ES-I3 (cell line): ENCODE measurements around the gene PPEF1.
"Not testable (repeated sequence)": the region's sequence is repeated elsewhere in the genome, so short reads cannot be mapped to it uniquely, and the experiment has no call there.

ENCODE experiments used
- H3K36me3 ChIP-seq: 2 replicates; pipeline ENCODE4 v1.6.1; 2013; ENCODE audit warnings: mild to moderate bottlenecking, low read length, control low read depth, moderate library complexity; ENCODE audit not compliant: insufficient read depth
- H3K4me1 ChIP-seq: 2 replicates; pipeline ENCODE4 v1.6.1; 2013; ENCODE audit warnings: mild to moderate bottlenecking, control low read depth, low read length; ENCODE audit not compliant: insufficient read depth
- H3K9ac ChIP-seq: 2 replicates; pipeline ENCODE4 v1.6.1; 2013; ENCODE audit warnings: low read depth, mild to moderate bottlenecking, low read length, moderate library complexity
- H3K9me3 ChIP-seq: 2 replicates; pipeline ENCODE4 v1.6.1; 2013; ENCODE audit warnings: mild to moderate bottlenecking, low read length, moderate library complexity; ENCODE audit not compliant: control insufficient read depth, insufficient read depth

The PPEF1 gene

DNA sequence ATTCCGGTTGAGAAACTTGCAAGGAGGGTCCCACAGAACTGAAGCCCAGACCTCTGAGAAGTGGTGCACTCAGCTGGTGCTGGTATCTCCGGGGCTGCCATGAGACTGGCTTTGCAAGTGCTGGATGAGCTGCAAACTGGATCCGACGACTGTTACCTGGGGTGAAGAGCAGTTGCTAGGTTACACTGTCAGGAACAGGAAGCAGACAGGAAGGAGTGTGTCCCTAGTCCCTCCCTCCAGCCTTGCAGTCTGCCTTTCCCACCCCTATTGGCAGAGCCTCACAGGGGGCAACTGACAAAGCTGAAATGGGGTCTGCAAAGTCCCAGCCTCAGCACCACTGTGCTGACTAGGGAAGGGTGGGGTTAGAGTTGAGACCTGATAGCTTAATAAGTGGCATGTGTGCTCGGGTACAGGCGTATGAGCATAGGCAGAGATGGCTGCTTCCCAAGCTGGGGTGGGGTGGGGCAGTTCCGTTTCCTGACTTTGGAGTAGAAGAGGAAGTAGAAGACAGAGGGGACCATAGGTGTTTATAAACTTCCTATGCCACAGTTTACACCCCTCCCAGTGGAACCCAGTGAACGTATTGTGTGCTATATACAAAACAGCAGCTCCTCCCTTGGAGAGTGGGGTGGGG is 18.0 kb downstream of the PPEF1 start:
- no peaks in the 10 kb centered on the region for H3K9me3 ChIP-seq
- no peak overlapping the region for H3K9ac ChIP-seq
- no peaks in the 10 kb centered on the region for H3K36me3 ChIP-seq
- no peaks in the 10 kb centered on the region; the same call in 1 of the 2 replicates for H3K4me1 ChIP-seq

DNA sequence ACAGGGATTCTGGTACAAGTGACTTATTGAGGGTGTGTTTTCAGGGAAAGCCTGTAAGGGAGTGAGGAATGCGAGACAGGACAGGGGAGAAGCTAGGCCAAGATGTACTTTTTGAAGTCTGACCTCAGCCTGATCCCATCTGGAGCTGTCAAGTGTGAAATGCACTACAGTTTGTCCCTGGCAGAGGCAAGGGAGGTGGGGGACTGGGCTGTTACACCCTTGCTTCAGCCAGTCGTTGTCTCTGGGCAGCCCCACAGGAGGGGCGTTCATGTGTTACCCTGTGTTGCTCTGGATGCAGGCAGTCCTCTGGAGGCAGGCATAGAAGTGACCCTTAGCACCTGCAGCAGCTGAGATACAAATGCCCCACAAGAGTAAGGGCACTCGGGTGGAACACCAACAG is 25.8 kb downstream of the PPEF1 start:
- Histone ChIP-seq H3K9me3 (no peaks in the 10 kb centered on the region), H3K36me3 (no peaks in the 10 kb centered on the region), H3K4me1 (no peaks in the 10 kb centered on the region), H3K9ac (no peak overlapping the region)

DNA sequence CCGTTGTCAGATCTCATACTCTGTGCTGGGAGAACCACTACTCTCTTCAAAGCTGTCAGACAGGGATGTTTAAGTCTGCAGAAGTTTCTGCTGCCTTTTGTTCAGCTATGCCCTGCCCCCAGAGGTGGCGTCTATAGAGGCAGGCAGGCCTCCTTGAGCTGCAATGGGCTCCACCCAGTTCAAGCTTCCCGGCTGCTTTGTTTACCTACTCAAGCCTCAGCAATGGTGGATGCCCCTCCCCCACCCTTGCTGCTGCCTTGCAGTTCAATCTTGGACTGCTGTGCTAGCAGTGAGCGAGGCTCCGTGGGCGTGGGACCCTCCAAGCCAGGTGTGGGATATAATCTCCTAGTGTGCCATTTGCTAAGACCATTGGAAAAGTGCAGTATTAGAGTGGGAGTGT is 32.2 kb downstream of the PPEF1 start:
- not testable (repeated sequence) for H3K36me3 ChIP-seq, H3K9ac ChIP-seq, H3K4me1 ChIP-seq, H3K9me3 ChIP-seq

DNA sequence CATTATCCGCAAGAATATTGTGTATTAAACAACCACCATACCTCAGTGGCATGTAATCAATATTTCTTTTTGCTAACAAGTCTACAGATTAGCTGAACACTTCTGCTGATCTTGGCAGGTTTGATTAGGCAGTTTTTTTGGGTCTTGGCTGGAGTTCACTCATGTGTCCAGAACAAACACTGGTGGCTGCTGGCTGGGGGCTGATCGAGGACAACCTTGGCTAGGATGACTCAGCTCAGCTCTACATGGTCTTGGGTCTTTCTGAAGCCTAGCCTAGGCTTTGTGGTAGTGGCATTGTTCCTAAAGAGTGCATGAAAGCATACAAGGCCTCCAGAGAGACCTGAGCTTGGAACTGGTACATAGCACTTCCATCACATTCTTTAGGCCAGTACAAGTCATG is 41.1 kb downstream of the PPEF1 start:
- H3K4me1 ChIP-seq = no peaks in the 10 kb centered on the region
- no peaks in the 10 kb centered on the region for H3K36me3 ChIP-seq
- no peak overlapping the region for H3K9ac ChIP-seq
- no peaks in the 10 kb centered on the region for H3K9me3 ChIP-seq

DNA sequence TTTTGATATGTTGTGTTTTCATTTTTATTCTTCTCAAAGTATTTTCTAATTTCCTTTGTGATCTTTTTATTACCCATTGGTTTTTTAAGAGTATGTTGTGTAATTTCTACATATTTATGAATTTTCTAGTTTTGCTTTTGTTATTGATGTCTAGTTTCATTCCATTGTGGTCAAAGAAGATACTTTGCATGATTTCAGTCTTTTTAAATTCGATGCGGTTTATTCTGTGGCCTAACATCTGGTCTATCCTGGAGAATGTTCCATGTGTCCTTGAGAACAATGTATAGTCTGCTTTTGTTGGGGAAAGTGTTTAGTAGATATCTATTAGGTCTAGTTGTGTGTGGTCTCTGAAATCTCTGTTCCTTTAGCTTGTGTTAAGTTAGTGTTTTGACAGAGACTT is 46.2 kb downstream of the PPEF1 start:
- Histone ChIP-seq H3K36me3 (no peaks in the 10 kb centered on the region), H3K9me3 (no peaks in the 10 kb centered on the region), H3K9ac (no peak overlapping the region), H3K4me1 (peaks cover 17% of the 10 kb centered on the region)

DNA sequence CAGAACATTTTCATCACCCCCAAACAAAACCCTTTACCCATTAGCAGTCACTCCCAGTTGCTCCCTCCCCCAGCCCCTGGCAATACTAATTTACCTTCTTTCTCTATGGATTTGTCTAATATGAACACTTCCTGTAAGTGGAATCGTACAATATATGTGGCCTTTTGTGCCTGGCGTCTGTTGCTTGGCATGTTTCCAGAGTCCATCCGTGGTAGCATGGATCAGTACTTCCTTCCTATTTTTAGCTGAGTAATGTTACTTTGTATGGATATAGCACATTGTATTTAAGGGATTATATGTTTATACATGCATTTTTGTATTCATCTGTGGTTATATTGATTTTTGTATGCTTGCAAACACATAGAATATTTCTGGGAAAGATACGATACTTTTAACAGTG is 48.2 kb downstream of the PPEF1 start:
- H3K9ac ChIP-seq = no peak overlapping the region
- H3K36me3 ChIP-seq = no peaks in the 10 kb centered on the region
- H3K9me3 ChIP-seq = no peaks in the 10 kb centered on the region
- H3K4me1 ChIP-seq = peaks cover 21% of the 10 kb centered on the region

DNA sequence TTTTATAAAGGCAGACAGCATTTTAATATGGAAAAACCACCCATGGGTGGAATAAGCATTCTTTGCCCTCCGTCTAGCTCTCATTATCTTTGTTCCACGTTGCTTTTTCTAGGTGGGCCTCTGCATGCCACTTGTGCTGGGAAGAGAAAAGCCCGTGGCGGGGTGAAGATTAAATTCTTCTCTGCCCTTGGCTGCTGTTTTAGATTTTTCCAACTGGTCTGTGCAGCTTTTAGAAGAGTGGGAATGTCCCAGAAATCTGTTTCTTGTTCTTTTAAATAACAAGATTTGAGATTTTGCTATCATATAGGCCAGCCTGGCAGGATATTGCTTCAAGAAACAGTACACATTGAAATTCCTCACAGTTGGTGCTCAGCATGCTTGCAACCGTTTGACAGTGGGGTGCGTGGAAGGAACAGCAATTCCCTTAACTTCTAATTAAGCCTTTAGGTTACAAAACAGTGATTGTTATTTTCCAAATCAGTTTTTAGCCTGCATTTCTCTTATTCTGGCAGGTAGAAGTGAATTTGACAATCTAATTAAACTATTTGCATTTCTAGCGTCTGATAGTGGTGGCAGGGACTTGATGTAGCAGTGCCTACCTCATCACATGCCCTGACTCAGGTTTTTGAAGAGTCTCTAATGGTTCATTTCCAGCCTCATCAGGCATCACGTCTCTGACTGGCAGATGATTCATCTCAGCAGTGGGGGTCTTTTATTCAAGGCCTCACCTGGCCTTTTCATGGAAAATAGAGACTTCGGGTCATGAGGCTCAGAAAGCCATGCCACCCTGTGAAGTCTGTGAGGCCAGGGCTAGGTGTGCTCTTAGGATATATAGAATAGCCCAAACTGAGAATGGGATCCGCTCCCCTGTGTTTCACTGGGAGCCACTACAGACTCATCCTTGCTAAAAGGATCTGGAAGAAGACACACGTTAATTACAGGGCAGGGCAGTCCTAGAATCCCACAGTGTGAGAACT is 50.8 kb downstream of the PPEF1 start:
- Histone ChIP-seq H3K4me1 (peaks cover 21% of the 10 kb centered on the region), H3K9ac (no peak overlapping the region), H3K36me3 (no peaks in the 10 kb centered on the region), H3K9me3 (no peaks in the 10 kb centered on the region)

DNA sequence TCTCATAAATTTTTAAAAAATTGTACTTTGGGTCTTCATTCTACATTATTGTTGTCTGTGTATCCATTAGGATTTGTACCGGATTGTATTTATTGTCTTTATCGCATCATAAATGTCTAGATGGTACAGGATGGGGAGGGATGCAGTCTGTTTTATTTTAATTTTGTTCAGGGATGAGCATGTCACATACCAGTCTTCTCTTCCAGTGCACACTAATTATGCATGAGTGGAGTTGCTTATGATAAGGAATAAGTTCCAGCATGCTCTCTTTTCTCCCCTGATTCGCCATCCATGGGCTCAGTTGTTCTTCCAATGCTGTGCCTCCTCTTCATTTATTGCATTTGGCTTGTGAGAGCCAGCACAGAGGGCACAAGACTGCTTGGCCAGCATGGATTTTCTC is 54.3 kb downstream of the PPEF1 start:
- Histone ChIP-seq H3K9ac (no peak overlapping the region), H3K4me1 (peaks cover 15% of the 10 kb centered on the region; the same call in 1 of the 2 replicates), H3K9me3 (no peaks in the 10 kb centered on the region), H3K36me3 (no peaks in the 10 kb centered on the region)

DNA sequence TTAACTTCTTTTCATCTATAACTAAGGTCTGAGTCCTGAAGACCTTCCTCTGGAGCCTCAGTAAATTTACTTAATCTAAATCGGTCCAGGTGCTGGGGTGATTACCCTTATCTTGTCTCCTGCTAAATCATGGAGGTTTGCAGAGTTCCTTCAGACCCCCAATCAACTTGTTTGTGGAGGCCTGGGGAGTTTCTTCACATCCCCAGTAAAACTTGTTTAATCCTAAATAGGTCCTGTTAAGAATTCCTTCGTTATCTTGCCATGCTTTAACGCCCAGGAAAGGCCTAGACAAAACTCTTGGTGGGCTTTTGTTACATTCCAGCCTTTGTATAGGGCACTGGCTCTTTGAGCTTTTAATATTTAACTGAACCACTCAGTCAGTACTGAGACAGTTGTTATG is 55.7 kb downstream of the PPEF1 start:
- H3K9me3 ChIP-seq, H3K9ac ChIP-seq, H3K36me3 ChIP-seq, H3K4me1 ChIP-seq: not testable (repeated sequence)

DNA sequence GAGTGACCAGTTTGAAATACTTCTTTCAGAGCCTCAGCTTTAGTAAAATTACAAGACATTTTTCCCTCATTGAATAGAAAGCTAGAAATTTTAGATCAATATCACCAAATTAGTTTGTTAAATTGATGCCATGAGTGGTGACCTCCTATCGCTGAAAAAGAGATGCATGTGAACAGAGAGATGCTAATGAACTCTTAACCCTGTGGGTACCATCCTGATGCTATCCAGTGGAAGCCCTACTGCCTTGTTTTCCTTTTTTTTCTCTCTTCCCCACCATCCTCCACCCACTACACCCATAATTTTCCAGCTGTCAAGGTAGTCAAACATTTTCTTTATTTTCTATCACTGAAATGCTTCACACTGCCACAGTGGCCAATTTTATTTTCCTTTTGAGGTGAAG is 61.9 kb downstream of the PPEF1 start:
- Histone ChIP-seq H3K9me3 (peaks cover 5% of the 10 kb centered on the region), H3K4me1 (no peaks in the 10 kb centered on the region), H3K9ac (no peak overlapping the region), H3K36me3 (no peaks in the 10 kb centered on the region)

DNA sequence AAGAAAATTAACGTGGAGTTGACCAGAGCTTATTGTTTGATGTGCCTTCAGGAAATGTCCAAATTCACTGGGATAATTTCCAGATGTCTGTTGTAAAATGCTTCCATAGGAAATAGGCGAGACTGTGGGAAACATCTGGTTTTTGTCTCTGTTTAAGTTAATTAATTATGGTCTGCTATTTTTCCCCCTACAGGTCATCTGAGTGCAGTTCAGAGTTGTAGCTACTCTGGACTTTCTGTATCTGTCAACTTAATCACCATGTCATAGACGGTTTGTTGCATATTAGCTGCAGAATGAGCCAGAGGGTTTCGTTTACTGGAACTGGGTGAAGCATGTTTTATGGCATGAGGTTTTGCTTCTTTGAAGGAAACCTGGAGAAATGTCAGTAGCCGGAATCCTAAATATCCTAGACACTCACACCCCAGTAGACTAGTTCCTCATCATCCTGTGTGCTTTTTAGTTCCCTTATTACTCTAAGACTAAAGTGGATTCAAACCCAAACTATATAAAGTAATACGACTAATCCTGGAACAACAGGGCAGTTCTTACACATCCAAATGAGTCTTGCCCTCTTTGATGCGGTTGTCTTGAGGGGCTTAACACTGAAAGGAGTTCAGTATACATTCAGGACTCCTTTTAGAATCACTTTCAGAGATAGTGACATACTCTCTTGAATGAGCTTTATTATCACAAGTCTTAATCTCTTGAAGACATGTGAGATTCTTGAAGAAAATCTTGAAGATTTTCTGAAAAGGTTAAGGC is 62.5 kb downstream of the PPEF1 start:
- H3K9ac ChIP-seq = no peak overlapping the region
- peaks cover 5% of the 10 kb centered on the region for H3K9me3 ChIP-seq
- no peaks in the 10 kb centered on the region for H3K4me1 ChIP-seq
- no peaks in the 10 kb centered on the region for H3K36me3 ChIP-seq

DNA sequence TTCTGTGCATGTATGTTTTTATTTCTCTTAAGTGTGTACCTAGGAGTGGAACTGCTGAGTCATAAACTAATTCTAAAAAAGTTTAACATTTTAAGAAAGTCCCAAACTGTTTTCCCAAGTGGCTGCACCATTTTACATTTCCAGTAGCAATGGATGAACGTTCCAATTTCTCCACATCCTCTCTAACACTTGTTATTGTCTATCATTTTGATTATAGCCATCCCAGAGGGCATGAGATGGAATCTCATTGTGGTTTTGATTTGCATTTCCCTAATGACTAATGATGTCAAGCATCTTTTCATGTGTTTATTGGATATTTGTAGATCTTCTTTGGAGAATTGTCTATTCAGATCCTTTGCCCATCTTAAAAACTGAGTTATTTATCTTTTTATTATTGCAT is 82.5 kb downstream of the PPEF1 start:
- Histone ChIP-seq H3K9ac (no peak overlapping the region), H3K4me1 (peaks cover 17% of the 10 kb centered on the region), H3K9me3 (no peaks in the 10 kb centered on the region), H3K36me3 (no peaks in the 10 kb centered on the region)

DNA sequence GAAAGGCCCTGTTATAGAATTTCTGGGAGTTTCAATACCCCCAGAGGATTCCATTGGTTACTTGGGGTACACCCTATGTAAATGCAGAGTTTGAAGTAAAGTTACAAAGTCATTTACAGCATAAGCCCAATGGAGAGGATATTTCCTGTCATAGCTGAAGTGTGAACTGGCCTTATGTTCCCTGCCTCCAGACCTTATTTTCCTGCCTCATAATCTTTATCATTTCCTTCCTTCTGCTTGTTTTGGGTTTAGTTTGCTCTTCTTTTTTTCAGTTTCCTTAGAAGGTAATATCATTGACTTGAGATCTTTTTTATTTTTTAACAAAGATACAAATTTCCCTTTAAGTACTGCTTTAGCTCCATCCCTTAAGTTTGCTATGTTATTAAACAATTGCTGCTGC is 85.4 kb downstream of the PPEF1 start:
- Histone ChIP-seq H3K9ac (no peak overlapping the region), H3K4me1 (peaks cover 17% of the 10 kb centered on the region), H3K36me3 (no peaks in the 10 kb centered on the region), H3K9me3 (no peaks in the 10 kb centered on the region)

DNA sequence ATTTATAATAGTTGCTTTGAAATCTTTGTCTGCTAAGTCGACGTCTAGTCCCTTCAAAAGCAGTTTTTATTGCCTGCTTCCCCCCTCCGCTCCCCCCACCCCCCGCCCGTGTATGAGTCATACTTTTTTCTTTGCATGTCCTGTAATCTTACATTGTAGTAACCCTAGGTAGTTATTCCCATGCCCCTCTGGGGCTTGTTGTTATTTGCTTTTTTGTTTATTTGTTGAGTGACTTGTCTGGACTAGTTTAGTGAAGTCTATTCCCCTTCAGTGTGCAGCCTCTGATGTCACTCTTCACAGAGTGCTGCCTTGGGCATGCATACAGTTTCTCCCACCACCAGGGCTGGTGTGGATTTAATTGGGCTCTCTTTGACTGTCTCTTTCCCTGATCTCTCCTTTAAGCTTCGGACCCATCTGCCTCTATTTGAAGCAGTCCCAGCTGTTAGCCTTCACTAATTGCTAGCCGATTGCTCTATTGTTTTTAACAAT is 86.2 kb downstream of the PPEF1 start:
- Histone ChIP-seq H3K36me3 (no peaks in the 10 kb centered on the region), H3K9me3 (no peaks in the 10 kb centered on the region), H3K4me1 (peaks cover 17% of the 10 kb centered on the region), H3K9ac (peak overlapping the region; percentile 23; the same call in 1 of the 2 replicates)
